HG02678 (cell line): ENCODE measurements around the gene ZC3H18.
A peak's percentile ranks its signal among the peaks of the same experiment; 100 is the strongest.

Experiments used
- ATAC-seq: cut with Tn5 transposase; IDR thresholded peaks from one replicate; pipeline ENCODE4 v1.9.1; 2021; ENCODE audit warnings: mild to moderate bottlenecking, moderate library complexity; ENCODE audit not compliant: unreplicated experiment

The ZC3H18 gene

DNA sequence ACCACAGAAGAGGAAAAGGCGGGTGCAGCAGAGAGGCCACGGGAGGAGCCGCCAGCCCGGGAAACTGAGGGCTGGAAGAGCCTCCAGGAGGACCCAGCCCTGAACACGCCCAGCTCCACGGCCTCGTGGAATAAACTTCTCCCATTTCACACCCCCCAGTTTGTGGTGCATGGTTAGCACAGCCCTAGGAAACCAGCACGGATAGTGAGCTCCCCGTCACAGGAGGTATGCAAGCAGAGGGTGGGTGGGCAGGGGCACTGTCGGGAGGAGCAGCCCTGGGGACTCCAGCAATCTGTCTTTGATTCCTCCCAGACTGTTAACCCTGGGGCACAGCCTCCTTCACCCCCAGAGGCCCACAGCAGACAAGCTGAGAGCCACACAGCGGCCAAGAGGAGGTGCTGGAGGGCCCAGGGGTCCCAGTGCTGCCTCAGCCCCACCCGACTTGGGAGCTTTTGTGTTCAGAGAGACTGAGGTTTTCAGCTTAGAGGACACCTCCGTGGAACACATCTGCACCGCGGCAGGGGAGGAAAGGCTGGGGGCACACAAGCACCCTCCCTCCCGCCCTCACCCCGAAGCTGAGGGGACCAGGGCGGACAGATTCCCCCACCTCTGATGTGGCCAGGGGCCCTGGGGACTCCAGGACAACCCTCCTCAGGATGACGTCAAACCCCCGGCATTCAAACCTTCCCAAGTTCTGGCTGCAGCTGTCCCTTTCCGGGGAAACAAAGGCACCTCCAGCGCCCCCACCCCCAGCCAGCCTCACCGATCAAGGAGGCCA lies 66.5 kb downstream of the ZC3H18 start:
- no peak for ATAC-seq

DNA sequence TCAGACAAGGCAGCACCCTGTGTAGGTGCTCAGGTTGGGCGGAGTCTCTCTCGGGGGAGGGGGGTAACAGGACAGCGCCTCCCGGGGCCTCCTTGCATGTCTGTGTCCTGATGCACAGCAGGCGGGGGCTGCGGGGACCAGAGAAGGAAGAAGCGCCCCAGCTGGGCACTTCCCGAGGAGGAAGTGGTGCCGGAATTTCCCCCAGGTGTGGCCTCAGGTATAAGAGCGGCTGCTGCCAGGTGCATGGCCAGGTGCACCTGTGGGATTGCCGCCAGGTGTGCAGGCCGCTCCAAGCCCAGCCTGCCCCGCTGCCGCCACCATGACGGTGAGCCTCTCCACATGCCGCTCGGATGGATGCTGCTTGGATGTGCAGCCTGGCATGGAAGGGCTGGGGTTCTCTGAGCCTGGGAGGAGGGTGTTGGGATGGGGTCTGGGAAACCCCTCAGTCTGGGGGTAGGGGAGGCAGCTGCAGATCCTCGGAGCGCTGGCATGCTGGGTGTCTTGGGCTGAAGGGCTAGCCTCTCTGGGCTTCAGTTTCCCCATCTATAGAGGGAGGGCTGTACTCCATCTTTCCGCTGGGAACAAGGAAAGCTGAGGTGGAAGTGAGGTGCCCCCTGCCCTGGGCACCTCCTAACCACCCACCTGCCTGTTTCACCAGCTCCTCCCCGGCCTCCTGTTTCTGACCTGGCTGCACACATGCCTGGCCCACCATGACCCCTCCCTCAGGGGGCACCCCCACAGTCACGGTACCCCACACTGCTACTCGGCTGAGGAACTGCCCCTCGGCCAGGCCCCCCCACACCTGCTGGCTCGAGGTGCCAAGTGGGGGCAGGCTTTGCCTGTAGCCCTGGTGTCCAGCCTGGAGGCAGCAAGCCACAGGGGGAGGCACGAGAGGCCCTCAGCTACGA lies 68.4 kb downstream of the ZC3H18 start, which contains the start of gene IL17C:
IL17C (plus strand) TSS at position 250 of the 908 bp plus-strand sequence; CDS start at position 320, 70 bp downstream.
- ATAC-seq: no peak

DNA sequence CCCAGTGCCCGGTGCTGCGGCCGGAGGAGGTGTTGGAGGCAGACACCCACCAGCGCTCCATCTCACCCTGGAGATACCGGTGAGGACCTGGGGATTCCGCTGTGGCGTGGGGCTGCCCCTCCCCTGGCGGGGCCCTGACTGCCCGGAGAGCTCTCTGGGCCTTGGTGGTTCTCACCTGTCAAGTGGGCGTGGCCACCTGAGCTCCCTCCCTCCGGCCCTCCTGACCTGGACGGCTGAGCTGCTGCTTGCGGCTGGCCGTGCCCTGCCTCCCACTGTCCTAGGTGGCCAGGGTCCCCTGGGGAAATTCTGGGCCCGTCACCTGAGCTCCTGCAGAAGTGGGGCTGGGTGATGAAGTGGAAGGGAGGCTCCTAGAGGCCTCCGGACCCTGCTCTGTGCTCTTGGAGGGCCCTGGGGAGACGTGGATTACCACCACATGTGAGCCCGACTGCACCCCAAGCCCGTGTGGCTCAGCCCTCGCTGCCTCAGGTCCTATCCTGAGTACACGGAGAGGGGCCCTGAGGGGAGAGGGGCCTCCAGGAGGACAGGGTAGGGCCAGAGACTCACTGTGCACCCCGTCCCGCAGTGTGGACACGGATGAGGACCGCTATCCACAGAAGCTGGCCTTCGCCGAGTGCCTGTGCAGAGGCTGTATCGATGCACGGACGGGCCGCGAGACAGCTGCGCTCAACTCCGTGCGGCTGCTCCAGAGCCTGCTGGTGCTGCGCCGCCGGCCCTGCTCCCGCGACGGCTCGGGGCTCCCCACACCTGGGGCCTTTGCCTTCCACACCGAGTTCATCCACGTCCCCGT lies 69.2 kb downstream of the ZC3H18 start:
- ATAC-seq: no peak

DNA sequence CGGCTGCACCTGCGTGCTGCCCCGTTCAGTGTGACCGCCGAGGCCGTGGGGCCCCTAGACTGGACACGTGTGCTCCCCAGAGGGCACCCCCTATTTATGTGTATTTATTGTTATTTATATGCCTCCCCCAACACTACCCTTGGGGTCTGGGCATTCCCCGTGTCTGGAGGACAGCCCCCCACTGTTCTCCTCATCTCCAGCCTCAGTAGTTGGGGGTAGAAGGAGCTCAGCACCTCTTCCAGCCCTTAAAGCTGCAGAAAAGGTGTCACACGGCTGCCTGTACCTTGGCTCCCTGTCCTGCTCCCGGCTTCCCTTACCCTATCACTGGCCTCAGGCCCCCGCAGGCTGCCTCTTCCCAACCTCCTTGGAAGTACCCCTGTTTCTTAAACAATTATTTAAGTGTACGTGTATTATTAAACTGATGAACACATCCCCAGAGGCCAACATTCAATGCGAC lies 69.9 kb downstream of the ZC3H18 start:
- ATAC-seq: no peak

DNA sequence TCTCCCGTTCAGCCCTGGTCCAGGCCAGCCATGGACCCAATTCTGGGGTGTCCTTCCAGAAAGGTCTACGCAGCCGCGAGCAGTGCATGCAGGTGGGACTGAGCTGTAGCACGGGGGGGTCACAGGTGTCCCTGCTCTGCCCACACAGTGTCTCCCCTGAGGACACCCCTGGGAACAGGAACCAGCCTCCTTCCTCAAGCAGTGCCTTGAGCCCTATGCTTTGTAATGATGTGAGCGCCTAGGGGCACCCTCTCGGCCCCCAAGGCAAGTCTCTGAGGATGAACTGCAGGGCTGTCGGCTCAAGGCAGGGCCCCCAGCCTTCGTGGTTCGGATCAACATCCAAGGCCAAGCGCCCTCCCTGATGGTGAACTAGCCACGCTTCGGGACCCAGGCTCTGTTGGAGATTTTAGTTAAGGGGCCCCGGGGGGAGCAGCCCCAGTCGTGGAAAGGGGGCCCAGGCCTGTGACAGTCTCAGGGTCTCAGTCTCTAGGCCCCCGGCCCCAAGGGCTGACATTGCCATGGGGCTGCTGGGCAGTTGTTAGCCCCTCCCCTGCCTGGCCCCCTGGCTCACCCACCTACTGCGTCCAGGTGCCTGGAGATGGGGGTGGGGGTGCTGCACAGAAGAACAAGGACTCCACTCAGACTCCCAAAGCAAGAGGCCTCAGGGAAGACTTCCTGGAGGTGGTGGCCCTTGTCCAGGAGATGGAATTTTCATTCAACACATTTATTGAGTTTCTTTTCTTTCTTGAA lies 70.5 kb downstream of the ZC3H18 start:
- no peak for ATAC-seq

DNA sequence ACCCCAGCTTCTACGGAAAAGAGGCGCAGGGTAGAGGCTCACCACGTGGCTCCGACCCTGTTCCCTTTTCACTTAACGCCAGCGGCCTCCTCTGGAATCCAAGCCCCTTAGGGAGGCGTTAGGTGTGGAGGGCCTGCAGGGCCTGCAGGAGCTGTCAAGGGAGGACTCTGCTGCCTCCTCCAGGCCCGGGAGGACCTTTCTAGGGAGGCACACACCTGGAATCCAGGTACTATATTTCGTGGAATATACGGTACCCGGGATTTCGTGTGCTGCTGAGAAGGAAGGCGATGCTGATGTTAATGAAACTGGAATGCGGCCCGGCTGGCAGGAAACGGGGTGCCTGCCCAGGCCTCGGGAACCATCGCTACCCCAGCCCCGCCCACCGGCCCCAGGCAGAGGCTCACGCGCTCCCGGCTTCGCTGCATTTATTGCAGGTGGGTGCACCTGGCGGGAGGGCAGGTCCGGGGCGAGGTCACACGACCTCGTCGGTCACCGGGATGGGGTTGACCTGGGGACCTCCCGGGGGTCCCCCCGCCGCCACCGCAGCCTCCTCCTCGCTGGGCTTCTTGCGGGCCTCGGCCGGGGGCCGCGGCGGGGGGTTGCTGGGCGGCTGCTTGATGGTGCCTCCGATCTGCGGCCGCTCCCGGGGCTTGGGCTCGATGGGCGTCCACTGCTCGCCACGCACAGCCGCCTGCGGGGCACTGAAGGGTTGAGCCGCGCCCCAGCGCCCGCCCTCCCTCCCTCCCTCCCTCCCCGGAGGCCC lies 72.9 kb downstream of the ZC3H18 start:
- no peak for ATAC-seq

DNA sequence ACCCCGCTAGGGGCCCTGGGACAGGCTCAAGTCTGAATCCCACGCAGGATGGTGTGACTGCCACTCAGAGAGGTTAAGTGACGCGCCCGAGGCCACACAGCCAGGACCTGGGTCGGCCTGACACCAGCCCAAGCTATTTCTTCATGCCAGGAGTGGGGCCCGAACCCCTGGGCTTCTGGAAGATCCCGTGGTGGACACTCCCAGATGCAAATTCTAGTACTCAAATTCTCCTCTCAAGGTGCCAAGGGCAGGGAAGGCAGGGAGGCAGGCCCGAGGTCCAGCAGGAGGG lies 73.4 kb downstream of the ZC3H18 start:
- ATAC-seq: no peak

DNA sequence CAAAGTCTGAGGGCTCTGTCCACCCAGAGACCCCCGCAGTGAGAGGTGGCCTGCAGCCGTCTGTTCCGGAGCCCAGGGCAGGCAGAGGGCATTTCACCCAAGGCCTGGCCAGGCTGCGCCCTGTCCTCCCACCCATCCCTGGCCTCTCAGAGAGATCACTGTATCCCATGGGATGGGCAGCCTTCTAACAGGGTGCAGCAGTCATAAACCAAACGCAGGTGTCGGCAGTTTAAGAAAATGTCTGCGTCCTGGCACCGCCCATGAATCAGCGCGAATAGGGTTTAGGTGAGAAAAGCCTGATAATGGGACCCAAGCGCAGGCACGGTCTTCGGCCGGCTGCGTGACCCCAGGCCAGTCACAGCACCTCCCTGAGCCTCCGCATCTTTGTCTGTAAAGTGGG lies 75.3 kb downstream of the ZC3H18 start:
- no peak for ATAC-seq

DNA sequence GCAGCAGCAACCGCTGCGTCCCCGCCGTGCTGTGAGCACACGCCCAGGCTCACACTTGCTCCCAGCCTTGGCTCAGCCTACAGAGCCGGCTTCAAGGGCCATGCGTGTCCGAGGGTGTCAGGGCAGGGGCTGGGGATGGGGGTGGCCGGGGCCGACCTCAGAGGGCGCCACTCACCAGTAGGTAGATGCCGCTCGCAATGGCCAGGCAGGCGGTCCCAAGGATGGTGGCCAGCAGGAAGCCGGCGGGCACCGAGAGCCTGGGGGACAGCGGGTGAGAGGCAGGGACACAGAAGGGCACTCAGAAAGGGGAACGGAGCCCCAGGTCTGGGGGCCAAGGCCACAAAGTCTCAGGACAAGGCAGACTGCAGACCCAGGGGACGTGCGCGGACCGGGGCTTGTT lies 75.7 kb downstream of the ZC3H18 start:
- ATAC-seq: no peak

DNA sequence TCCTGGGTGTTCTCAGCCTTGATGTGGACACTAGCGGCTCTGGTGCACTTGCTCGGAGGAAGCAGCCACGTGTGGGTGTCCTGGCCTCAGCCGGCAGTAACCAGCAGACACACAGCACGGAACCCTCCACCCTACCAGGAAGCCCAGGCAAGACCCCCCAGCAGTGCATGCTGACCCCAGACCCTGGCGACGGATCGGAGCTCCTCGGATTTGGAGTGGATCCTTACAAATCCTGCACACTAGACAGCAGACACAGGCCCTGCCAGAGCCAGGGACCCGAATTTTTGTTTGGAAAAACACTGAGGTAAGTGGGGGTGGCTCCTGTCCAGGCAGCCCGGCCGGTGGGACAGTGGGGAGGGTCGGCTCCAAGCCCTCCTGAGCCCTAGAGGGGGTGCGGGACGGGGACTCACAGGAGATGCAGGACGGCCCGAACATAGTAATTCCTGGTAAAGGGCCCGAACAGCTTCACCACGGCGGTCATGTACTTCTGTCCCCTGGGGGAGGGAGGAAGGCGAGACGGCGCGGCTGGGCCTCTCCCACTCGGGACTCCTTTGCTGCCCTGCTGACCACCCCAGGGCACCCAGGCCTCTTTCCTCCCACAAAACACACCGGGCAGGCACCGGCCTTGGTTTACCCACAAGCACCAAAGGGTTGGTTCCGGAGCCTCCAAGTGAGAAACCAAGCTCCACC lies 76.3 kb downstream of the ZC3H18 start:
- no peak for ATAC-seq

DNA sequence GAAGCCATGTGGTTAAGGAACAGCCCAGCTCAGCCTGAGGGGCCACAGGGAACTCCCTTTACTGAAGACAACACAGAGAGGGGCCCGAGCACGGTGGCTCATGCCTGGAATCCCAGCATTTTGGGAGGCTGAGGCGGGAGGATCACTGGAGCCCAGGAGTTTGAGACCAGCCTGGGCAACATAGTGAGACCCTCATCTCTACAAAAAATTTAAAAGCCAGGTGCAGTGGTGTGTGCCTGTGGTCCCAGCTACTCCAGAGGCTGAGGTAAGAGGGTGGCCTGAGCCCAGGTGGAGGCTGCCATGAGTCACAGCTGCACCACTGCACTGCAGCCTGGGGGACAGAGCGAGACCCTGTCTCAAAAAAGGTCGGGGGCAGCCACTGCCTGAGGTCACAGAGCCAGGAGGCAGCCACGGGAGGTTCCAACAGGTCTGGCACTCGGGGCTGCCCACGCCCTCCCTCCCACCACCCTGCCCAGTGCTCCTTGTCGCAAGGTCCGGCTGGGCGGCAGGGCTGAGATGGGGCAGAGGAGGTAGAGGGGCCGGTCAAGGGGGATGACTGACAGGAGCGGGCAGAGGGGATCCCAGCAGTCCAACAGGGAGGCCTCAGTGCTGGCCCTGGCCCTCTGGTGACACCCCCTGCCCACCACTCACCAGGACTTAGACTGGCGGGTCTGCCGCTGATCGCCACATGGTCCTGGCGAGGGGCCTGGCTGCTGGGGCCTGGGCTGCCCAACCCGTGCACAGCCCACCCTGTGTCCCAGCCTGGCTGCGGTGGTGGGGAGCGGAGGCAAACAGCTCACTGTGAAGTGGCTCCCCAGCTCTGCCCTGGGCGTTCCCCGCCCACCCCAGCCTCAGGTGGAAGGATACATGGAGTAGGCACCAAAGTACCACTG lies 77.2 kb downstream of the ZC3H18 start:
- no peak for ATAC-seq

DNA sequence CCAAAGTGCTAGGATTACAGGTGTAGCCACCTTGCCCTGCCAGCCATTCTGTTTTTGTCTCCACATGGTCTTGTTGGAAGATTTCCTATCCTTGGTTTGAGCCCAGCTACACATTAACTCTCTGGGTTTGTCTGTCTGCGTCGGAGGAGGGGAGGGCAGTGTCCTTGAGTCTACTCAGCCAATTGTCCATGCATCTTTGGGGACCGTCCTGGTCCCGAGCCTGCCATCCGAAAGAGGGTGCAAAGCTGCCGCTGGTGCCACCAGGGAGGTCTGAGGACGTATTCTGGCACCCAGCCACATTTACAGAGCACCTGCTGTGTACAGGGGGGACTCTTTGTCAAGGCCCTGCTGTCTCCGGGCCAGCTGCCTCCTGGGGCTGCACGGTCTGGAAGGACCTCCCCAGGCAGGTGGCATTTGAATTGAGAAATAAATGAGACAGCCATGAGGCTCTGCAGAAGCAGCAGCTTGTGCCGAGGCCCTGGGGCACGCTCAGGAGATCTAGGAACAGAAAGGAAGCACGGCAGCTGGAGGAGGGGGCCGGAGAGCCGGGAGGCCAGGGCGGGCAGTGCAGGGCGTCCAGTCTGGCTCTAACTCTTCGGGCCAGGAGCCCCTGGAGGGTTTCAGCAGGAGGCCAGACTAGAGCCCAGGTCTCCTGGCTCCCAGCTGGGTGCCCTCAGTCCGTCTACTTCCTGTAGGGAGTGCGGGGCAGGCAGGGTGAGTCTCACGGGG lies 79.2 kb downstream of the ZC3H18 start:
- no peak for ATAC-seq

DNA sequence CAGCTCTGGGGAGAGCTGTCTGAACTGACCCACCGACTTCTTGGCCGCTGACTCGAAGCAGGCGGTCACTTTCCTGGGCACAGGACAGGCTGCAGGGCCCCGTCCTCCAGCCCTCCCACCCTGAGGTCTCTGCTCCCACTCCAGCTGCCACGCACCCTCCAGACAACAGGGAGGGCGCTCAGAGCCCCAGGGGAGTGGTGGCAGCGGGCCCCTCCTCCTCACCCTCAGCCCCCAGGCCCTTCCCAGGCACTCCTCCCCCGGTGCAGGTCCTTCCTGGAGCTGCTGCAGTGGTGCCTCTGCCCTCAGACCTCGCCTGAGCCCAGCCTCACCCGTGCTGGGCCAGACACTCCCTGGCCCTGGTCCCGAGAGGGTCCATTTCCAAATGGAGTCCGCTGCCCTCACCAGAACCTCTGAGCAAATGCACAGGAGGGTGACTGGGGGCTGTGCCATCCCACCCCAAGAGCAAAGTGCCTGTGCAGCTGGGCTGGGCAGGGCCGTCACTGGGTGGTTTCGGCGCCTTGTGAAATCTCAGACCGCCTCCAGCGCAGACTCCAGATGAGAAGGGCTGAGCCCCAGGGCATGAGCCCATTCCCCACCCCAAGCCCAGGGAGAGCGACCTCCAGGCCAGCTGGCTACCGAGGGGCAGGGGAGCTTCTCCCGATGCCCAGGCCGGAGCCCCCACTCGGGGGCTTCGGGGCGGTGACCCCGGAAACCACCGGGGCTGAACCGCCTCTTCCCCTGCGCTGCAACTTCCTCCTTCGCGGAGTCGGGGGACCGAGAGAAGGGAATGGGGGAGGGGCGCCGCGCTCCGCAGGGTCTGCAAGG lies 79.9 kb downstream of the ZC3H18 start:
- ATAC-seq: peak; percentile 18

DNA sequence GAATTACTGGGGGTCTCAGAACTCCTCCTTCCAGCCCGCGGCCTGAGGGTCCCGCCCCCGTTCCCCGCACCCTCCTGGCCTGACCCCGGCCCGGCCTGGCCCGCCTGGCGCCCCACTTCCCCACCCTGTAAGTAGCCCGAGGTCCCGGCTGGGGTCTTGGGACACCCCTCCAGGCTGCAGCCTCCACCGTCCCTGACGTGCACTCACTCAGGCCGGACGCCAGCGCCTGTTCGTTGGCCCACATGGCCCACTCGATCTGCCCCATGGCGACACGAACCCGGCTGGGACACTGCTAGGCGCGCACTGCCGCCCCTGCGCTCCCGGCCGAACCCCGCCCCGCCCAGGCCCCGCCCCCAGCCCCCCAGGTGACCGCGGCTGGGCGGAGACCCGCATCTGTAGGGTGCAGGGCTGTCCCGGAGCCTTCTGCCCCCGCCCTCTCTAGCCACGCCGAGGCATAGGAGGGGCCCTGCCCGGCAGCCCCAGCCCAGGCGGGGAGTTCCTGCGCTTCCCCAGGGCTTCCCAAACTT lies 80.6 kb downstream of the ZC3H18 start, which contains the start of gene CYBA:
CYBA (minus strand) TSS at position 305 of the 527 bp plus-strand sequence; CDS start at position 265, 40 bp downstream.
- ATAC-seq: peak; percentile 70

DNA sequence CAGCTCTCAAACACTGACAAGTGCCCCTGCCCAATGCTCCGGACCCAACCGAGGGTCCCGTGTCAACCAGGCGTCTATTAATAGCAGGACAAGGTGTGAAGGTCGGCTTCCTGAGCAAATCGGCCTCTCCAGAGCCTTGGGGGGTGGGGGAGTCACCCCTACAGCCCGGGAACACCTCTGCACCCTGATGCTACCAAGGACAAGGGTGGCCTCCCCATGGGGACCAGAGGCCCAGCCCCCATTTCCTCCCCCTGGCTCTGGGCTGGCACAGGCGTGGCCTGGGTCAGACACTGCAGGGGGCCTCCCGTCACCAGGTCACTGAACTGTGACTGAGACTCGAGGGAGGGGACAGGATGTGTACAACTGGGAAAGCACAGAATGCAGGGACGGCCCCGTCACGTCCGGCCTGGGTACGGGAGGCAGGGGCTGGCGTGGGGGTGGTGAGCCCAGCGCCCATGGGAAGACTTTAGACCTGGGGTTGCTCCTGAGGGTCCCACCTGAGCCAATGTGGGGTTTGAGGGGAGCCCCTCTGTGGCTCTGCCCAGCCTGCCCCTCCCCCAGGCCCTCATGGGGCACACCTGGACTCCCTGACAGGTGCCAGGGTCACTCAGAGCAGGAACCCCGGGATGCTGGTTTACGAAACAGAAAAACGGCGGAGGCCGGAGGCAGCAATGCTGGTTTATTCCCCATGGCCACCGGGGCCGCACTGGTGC lies 81.2 kb downstream of the ZC3H18 start:
- peak; percentile 72 for ATAC-seq
